Neural cell (in vitro differentiated cells): Measurements from ENCODE around the gene GPATCH3.

Experiments used
- CTCF ChIP-seq: fragments of 450-650 bp; IDR thresholded peaks from 2 replicates; pipeline ENCODE4 v1.5.1; 2014; ENCODE audit warnings: antibody characterized with exemption, mild to moderate bottlenecking, moderate library complexity; ENCODE audit not compliant: poor library complexity, severe bottlenecking
- EP300 ChIP-seq: fragments of 450-650 bp; conservative IDR thresholded peaks from 2 replicates; pipeline ENCODE4 v1.6.1; 2014; ENCODE audit warnings: antibody characterized with exemption, mild to moderate bottlenecking, moderate library complexity; ENCODE audit not compliant: poor library complexity, severe bottlenecking
- EZH2 ChIP-seq: fragments of 200-600, 300-800 bp; shearing (Covaris generic), sonication (generic); IDR thresholded peaks from 2 replicates; pipeline ENCODE4 v1.6.1; 2014; ENCODE audit warnings: antibody characterized with exemption, low read length, borderline replicate concordance, mild to moderate bottlenecking; ENCODE audit not compliant: insufficient read depth, poor library complexity, severe bottlenecking
- POLR2AphosphoS5 ChIP-seq: IDR thresholded peaks from 2 replicates; pipeline ENCODE4 v1.6.1; 2012
- RAD21 ChIP-seq: fragments of 450-650 bp; conservative IDR thresholded peaks from 2 replicates; pipeline ENCODE4 v1.6.1; 2014; ENCODE audit warnings: antibody characterized with exemption, mild to moderate bottlenecking, moderate library complexity
- SMC3 ChIP-seq: fragments of 450-650 bp; conservative IDR thresholded peaks from 2 replicates; pipeline ENCODE4 v1.6.1; 2014; ENCODE audit warnings: antibody characterized with exemption, mild to moderate bottlenecking, moderate library complexity; ENCODE audit not compliant: poor library complexity
- TF ChIP-seq, protein P1 (sequence below): IDR thresholded peaks from 2 replicates; pipeline ENCODE4 v1.6.1; 2012; ENCODE audit warnings: borderline replicate concordance

- TF ChIP-seq CTCF (no peak), POLR2AphosphoS5 (no peak), RAD21 (no peak), EZH2 (no peak), EP300 (no peak), SMC3 (no peak)
- TF ChIP-seq, protein P1, sequence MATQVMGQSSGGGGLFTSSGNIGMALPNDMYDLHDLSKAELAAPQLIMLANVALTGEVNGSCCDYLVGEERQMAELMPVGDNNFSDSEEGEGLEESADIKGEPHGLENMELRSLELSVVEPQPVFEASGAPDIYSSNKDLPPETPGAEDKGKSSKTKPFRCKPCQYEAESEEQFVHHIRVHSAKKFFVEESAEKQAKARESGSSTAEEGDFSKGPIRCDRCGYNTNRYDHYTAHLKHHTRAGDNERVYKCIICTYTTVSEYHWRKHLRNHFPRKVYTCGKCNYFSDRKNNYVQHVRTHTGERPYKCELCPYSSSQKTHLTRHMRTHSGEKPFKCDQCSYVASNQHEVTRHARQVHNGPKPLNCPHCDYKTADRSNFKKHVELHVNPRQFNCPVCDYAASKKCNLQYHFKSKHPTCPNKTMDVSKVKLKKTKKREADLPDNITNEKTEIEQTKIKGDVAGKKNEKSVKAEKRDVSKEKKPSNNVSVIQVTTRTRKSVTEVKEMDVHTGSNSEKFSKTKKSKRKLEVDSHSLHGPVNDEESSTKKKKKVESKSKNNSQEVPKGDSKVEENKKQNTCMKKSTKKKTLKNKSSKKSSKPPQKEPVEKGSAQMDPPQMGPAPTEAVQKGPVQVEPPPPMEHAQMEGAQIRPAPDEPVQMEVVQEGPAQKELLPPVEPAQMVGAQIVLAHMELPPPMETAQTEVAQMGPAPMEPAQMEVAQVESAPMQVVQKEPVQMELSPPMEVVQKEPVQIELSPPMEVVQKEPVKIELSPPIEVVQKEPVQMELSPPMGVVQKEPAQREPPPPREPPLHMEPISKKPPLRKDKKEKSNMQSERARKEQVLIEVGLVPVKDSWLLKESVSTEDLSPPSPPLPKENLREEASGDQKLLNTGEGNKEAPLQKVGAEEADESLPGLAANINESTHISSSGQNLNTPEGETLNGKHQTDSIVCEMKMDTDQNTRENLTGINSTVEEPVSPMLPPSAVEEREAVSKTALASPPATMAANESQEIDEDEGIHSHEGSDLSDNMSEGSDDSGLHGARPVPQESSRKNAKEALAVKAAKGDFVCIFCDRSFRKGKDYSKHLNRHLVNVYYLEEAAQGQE: no peak
These were observed 49.7 kb upstream of the GPATCH3 start for GRCh38 chr1:26949926-26950319.
